Renal cortical epithelial cell (primary cell): ENCODE results near the gene ASS1. TPM values are rescaled to one million over a fixed set of nuclear protein-coding genes. Genes with fewer than 3 reads are reported as not detected.
"Not testable (repeated sequence)": the region's sequence is repeated elsewhere in the genome, so short reads cannot be mapped to it uniquely, and the experiment has no call there.

Experiments used
- DNase-seq: peaks from one replicate; pipeline ENCODE4 v3.0.0-alpha.2; 2011; ENCODE audit warnings: low read depth
- total RNA-seq: library from RNA; depleted of rRNA; stranded (reverse); fragments of >200 nt; gene quantifications from 2 replicates; pipeline ENCODE4 v1.2.3, GENCODE V29; 2014

Gene ASS1
- 64.6 and 82.5 TPM in 2 replicates for total RNA-seq

GRCh38 chr9:130444565-130445221, at the start of gene ASS1:
Gene ASS1, plus strand, starts transcription at chr9:130444961. Its CDS starts 7,268 bp downstream, at chr9:130452229.
- no peak for DNase-seq

GRCh38 chr9:130395810-130396435, 48.8 kb upstream of the ASS1 start:
- no peak for DNase-seq

GRCh38 chr9:130396581-130396980, 48.2 kb upstream of the ASS1 start:
- no peak for DNase-seq

GRCh38 chr9:130398487-130399240, 46.1 kb upstream of the ASS1 start:
- DNase-seq = no peak

- DNase-seq = peak; percentile 11
Measured at GRCh38 chr9:130399768-130400167, 45.0 kb upstream of the ASS1 start.

GRCh38 chr9:130400870-130401269, 43.9 kb upstream of the ASS1 start:
- no peak for DNase-seq

GRCh38 chr9:130401742-130402141, 43.0 kb upstream of the ASS1 start:
- not testable (repeated sequence) for DNase-seq

GRCh38 chr9:130402243-130402642, 42.5 kb upstream of the ASS1 start:
- DNase-seq = no peak

- DNase-seq = no peak
Measured at GRCh38 chr9:130402645-130403440, 41.9 kb upstream of the ASS1 start.

- no peak for DNase-seq
Measured at GRCh38 chr9:130405657-130406257, 39.0 kb upstream of the ASS1 start.

- DNase-seq = no peak
Measured at GRCh38 chr9:130406278-130406895, 38.4 kb upstream of the ASS1 start.

GRCh38 chr9:130407916-130408663, 36.7 kb upstream of the ASS1 start:
- DNase-seq = no peak

GRCh38 chr9:130408669-130409068, 36.1 kb upstream of the ASS1 start:
- no peak for DNase-seq

- no peak for DNase-seq
Measured at GRCh38 chr9:130409246-130409645, 35.5 kb upstream of the ASS1 start.

- DNase-seq = no peak
Measured at GRCh38 chr9:130410443-130410842, 34.3 kb upstream of the ASS1 start.

- DNase-seq = no peak
Measured at GRCh38 chr9:130411566-130411915, 33.2 kb upstream of the ASS1 start.

- peak; percentile 11 for DNase-seq
Measured at GRCh38 chr9:130414081-130414731, 30.6 kb upstream of the ASS1 start.

- no peak for DNase-seq
Measured at GRCh38 chr9:130414910-130415746, 29.6 kb upstream of the ASS1 start.

- no peak for DNase-seq
Measured at GRCh38 chr9:130417602-130418001, 27.2 kb upstream of the ASS1 start.
